ENCODE results near the gene DPP8.

The DPP8 gene

DNA sequence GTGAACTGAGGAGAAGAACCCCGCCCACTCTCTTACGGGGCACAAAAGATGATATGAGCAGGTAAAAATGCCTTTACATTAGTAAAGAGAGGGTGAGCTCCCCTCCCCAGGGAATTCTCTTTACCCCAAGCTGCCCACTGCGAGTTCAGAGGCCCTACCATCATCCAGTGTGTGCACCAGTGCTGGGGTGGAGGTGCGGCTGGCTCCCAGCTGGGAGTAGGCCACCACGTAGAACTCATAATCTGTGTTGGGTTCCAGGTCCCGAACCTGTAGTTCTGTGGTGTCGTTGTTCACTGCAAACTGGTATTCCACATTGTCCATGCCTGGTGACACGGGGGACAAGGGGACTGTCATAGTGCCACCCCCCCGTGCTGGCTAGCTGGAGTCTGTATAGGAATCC, 122.6 kb downstream of the DPP8 start:
- Mint-ChIP-seq H3K36me3 (no peaks in the 10 kb centered on the region), H3K27ac (no peak overlapping the region), H3K4me1 (peaks cover 12% of the 10 kb centered on the region), H3K9me3 (no peaks in the 10 kb centered on the region), H3K4me3 (no peak overlapping the region)
- DNase-seq (ENCODE audit: low spot score in 2 of 2), result no peak
- ATAC-seq, result no peak

DNA sequence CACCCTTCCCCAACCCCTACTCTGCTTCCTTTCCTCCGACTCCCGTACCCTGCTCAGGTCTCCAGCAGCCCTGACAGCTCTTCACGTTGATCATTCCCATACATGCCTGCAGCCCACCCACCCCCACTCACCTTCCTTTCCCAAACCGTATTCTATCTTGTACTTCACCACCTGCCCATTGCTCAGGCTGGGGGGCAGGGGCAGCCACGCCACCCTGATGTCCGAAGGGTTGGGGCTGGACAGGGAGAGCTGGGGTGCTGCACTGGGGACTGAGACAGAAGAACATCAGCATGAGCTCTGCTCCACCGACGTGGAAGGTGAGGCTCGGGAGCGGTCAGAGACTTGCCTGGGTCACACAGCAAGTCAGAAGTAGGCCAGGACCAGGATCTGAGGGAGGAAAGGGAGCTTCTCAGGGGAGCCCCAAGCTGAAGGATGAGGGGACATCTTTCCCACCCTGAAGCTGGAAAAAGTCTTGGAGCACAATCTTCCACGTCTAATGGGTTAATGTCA, 123.2 kb downstream of the DPP8 start:
- no peak for ATAC-seq
- Mint-ChIP-seq H3K27ac (no peak overlapping the region), H3K9me3 (no peaks in the 10 kb centered on the region), H3K4me1 (peaks cover 12% of the 10 kb centered on the region), H3K36me3 (no peaks in the 10 kb centered on the region), H3K4me3 (no peak overlapping the region)
- no peak for DNase-seq (ENCODE audit: low spot score in 2 of 2)

DNA sequence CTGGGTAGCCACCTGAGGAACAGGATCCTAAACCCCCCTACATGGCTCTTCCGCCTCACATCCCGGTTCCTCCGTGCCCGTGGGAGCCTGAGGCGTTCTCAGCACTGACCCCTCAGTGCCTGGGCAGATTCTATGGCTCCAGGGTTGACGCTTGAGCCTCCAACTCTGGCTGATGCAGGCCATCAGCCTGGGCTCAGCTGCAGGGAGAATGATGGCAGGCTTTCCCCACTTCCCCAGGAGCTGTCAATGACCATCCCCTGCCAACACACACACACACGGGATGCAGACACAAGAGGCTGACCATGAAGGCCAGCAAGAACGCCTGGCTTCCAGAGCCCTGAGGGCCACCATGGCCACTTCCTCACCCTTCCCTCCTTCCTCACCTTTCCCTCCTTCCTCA, 123.9 kb downstream of the DPP8 start:
- Mint-ChIP-seq H3K9me3 (no peaks in the 10 kb centered on the region), H3K4me1 (peaks cover 12% of the 10 kb centered on the region), H3K27ac (no peak overlapping the region), H3K4me3 (no peak overlapping the region), H3K36me3 (no peaks in the 10 kb centered on the region)
- DNase-seq (ENCODE audit: low spot score in 2 of 2), result no peak
- ATAC-seq, result no peak

DNA sequence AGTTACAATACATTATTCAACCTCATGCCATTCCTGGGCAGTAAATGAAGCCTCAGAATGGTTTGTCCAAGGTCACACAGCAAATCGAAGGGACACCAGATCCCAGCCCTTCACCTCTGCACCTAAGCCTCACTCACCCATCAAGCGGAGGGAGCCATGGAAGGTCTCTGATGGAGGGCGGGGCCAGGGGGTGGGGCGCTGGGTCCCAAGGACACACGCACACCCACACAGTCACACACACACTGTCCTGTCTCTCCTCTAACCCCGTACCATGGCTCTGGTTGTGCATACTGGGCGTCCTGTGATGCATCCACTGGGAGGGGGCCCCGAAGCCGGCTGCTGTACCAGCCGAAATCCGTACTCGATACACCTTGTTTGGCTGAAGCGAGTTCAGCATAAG, 124.4 kb downstream of the DPP8 start:
- peaks cover 12% of the 10 kb centered on the region for H3K4me1 Mint-ChIP-seq
- H3K36me3 Mint-ChIP-seq, result no peaks in the 10 kb centered on the region
- ATAC-seq, result no peak
- H3K4me3 Mint-ChIP-seq, result no peak overlapping the region
- H3K27ac Mint-ChIP-seq, result no peak overlapping the region
- H3K9me3 Mint-ChIP-seq, result no peaks in the 10 kb centered on the region
- DNase-seq (ENCODE audit: low spot score in 2 of 2), result no peak

All from stimulated activated effector memory CD8-positive, alpha-beta T cell treated with anti-CD3 and anti-CD28 coated beads, Interleukin-12 subunit alpha, Interleukin-12 subunit beta, amount 100 ng/mL, for 72 hours (primary cell).